ENCODE data around the gene RTL1.

DNA sequence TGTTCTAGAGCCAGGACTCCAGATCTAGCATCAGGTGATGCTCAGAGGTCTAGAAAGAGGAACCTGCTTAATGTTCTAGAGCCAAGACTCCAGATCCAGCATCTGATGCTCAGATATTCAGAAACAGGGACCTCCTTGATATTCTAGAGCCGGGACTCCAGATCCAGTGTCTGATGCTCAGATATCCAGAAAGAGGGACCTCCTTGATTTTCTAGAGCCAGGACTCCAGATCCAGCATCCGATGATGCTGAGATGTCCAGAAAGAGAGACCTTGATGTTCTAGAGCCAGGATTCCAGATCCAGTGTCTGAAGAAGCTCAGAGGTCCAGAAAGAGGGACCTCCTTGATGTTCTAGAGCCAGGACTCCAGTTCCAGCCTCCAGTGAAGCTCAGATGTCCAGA, 40.7 kb downstream of the RTL1 start:
- TF ChIP-seq, protein P1, sequence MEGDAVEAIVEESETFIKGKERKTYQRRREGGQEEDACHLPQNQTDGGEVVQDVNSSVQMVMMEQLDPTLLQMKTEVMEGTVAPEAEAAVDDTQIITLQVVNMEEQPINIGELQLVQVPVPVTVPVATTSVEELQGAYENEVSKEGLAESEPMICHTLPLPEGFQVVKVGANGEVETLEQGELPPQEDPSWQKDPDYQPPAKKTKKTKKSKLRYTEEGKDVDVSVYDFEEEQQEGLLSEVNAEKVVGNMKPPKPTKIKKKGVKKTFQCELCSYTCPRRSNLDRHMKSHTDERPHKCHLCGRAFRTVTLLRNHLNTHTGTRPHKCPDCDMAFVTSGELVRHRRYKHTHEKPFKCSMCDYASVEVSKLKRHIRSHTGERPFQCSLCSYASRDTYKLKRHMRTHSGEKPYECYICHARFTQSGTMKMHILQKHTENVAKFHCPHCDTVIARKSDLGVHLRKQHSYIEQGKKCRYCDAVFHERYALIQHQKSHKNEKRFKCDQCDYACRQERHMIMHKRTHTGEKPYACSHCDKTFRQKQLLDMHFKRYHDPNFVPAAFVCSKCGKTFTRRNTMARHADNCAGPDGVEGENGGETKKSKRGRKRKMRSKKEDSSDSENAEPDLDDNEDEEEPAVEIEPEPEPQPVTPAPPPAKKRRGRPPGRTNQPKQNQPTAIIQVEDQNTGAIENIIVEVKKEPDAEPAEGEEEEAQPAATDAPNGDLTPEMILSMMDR (IDR thresholded peaks at IDR 0.05; ENCODE audit: insufficient read depth, low read length) = no peak
- TF ChIP-seq POLR2AphosphoS5 (IDR thresholded peaks at IDR 0.05; ENCODE audit: low read depth) = no peak
- no peak for TF ChIP-seq GABPA (IDR thresholded peaks at IDR 0.05; ENCODE audit: low read depth)
- TF ChIP-seq, protein P2, sequence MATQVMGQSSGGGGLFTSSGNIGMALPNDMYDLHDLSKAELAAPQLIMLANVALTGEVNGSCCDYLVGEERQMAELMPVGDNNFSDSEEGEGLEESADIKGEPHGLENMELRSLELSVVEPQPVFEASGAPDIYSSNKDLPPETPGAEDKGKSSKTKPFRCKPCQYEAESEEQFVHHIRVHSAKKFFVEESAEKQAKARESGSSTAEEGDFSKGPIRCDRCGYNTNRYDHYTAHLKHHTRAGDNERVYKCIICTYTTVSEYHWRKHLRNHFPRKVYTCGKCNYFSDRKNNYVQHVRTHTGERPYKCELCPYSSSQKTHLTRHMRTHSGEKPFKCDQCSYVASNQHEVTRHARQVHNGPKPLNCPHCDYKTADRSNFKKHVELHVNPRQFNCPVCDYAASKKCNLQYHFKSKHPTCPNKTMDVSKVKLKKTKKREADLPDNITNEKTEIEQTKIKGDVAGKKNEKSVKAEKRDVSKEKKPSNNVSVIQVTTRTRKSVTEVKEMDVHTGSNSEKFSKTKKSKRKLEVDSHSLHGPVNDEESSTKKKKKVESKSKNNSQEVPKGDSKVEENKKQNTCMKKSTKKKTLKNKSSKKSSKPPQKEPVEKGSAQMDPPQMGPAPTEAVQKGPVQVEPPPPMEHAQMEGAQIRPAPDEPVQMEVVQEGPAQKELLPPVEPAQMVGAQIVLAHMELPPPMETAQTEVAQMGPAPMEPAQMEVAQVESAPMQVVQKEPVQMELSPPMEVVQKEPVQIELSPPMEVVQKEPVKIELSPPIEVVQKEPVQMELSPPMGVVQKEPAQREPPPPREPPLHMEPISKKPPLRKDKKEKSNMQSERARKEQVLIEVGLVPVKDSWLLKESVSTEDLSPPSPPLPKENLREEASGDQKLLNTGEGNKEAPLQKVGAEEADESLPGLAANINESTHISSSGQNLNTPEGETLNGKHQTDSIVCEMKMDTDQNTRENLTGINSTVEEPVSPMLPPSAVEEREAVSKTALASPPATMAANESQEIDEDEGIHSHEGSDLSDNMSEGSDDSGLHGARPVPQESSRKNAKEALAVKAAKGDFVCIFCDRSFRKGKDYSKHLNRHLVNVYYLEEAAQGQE (IDR thresholded peaks at IDR 0.05; ENCODE audit: insufficient replicate concordance, low read depth) = no peak
- no peak for TF ChIP-seq SPI1 (IDR thresholded peaks at IDR 0.05; ENCODE audit: borderline replicate concordance, low read depth)

Measured in HL-60 (cell line).